Measurements from ENCODE around the gene WNT6. TPM values are rescaled to one million over a fixed set of nuclear protein-coding genes. Genes with fewer than 3 reads are reported as not detected.

The WNT6 gene
- total RNA-seq, 4 donors from 2014 or later = 0.36 to 3.9 (median 2.1) TPM

GRCh38 chr2:218896501-218897393, 37.1 kb downstream of the WNT6 start:
- no peak overlapping the region for H3K4me3 ChIP-seq
- DNase-seq (no peak), ATAC-seq (no peak)
- peaks cover 9 to 11% of the 10 kb centered on the region in 2 donors for H3K4me1 ChIP-seq
- H3K36me3 ChIP-seq = no peaks in the 10 kb centered on the region
- H3K9me3 ChIP-seq = no peaks in the 10 kb centered on the region
- no peak overlapping the region for H3K27ac ChIP-seq
- H3K27me3 ChIP-seq = peaks cover 68 to 72% (median 68%) of the 10 kb centered on the region in 3 donors
- TF ChIP-seq POLR2A (IDR thresholded peaks at IDR 0.05) (no peak), CTCF (IDR thresholded peaks at IDR 0.05 in 4 of 5, conservative IDR thresholded peaks at IDR 0.05 in 1 of 5) (no peak)
- in situ Hi-C loops (cut with MboI; ENCODE audit: low sequenced_read_pairs in 4 of 4) (no loop called here), intact Hi-C loops (cut with DNase I; ENCODE audit: low total_unique reads) (no loop called here)

DNA sequence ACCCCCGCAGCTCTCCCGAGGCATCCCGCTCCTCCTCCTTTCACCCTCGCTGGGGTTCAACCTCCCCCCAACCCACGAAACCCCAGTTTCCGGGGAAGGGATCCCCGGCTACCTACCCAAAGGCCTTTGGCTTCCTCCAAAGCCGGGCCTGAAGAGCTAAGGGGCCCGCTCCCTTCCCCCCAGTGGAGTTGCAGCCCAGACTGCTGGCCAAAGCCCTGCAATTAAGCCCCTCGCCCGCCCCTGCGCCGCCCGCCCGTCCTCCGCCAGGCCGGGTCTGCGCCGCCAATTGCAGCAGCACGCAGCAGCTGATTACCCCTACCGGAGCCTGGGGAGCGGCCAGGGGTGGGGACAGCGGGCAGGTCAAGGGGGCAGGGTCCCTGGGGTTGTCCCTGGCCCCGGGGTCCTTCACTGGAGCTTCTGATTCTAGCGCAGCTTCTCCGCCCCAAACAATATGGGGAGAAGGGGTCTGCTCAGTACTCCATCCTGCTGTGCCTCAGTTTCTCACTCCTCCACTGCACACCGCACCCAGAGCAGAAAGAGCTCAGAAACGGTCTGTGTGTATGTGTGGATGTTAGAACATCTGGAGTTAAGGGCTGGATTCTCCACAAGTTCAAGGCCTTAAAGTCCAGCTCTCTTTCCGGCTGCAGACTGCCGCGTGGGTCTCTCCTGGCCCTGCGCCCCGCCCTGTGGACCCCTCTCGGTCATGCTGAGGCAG, 37.9 kb downstream of the WNT6 start:
- Histone ChIP-seq H3K4me1 (peaks cover 9 to 11% of the 10 kb centered on the region in 2 donors), H3K4me3 (peak overlapping the region in 1 of 4 donors; percentile 34), H3K27me3 (peaks cover 66 to 78% (median 68%) of the 10 kb centered on the region in 3 donors), H3K36me3 (no peaks in the 10 kb centered on the region), H3K9me3 (no peaks in the 10 kb centered on the region), H3K27ac (no peak overlapping the region)
- TF ChIP-seq CTCF (IDR thresholded peaks at IDR 0.05 in 4 of 5, conservative IDR thresholded peaks at IDR 0.05 in 1 of 5) (no peak), POLR2A (IDR thresholded peaks at IDR 0.05) (no peak)
- DNase-seq = no peak
- intact Hi-C loops (cut with DNase I; ENCODE audit: low total_unique reads) = loop anchor here (1.0 to 2.0 kb wide), 2 partner anchors 20 to 45 kb away; no protein-coding TSS in a partner anchor
- in situ Hi-C loops (cut with MboI; ENCODE audit: low sequenced_read_pairs in 4 of 4) = no loop called here
- ATAC-seq = no peak

DNA sequence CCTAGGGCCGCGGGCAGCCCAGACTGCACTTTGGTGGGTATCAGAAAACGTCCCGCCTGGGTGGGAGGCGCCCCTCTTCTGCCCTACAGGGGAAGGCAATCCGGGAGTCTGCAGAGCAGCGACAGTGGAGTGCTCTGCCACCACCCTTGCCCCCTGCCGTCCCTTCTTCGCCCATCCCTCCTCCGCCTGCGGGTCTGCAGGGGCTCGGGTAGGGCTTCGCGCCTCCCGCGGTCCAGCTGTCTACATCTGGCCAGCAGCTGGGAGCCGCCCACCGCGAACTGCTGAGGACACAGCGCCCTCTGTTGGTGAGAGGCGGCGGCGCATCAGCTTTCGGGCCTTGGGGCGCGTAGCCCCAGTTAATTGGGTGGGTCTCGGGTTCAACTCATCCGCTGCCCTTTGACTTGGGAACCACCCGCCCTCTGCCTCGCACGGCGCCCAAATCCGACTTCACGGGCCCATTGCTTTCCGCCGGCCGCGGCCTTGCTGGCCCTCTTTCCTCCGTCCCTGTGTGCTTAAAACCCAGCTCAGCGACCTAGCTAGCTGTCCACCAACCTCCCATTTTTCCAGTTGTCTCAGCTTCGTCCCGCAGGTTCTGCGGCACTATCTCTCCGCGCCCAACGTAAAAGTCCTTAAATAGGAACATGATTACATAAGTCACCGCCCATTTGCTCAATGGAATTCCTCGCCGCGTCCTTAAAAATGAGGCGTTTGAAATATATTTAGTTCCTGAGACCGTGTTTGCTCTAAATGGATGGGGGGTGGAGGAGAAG, 38.7 kb downstream of the WNT6 start:
- H3K4me3 ChIP-seq = peak overlapping the region in 3 of 4 donors; percentile 8 to 34 (median 25)
- H3K36me3 ChIP-seq = no peaks in the 10 kb centered on the region
- TF ChIP-seq POLR2A (IDR thresholded peaks at IDR 0.05) (no peak), CTCF (IDR thresholded peaks at IDR 0.05 in 4 of 5, conservative IDR thresholded peaks at IDR 0.05 in 1 of 5) (peak; percentile 83 to 96 (median 92))
- H3K27me3 ChIP-seq = peaks cover 64 to 78% (median 68%) of the 10 kb centered on the region in 3 donors
- H3K4me1 ChIP-seq = peaks cover 9% of the 10 kb centered on the region in 2 donors
- H3K9me3 ChIP-seq = no peaks in the 10 kb centered on the region
- H3K27ac ChIP-seq = no peak overlapping the region
- in situ Hi-C loops (cut with MboI; ENCODE audit: low sequenced_read_pairs in 4 of 4) (no loop called here), intact Hi-C loops (cut with DNase I; ENCODE audit: low total_unique reads) (loop anchor here (1.0 to 2.0 kb wide), 2 partner anchors 21 to 45 kb away; no protein-coding TSS in a partner anchor)
- DNase-seq (peak in 1 of 2 donors; percentile 40), ATAC-seq (peak; percentile 57 to 71)

GRCh38 chr2:218899147-218899546, 39.5 kb downstream of the WNT6 start:
- intact Hi-C loops (cut with DNase I; ENCODE audit: low total_unique reads) = loop anchor here (2.0 kb wide), 1 partner anchor 46 kb away; no protein-coding TSS in a partner anchor

More at GRCh38 chr2:218899147-218899546, 39.5 kb downstream of the WNT6 start:
- no peaks in the 10 kb centered on the region for H3K9me3 ChIP-seq
- H3K36me3 ChIP-seq = no peaks in the 10 kb centered on the region
- no peak for TF ChIP-seq CTCF (IDR thresholded peaks at IDR 0.05 in 4 of 5, conservative IDR thresholded peaks at IDR 0.05 in 1 of 5)
- no peak for TF ChIP-seq POLR2A (IDR thresholded peaks at IDR 0.05)
- in situ Hi-C loops (cut with MboI; ENCODE audit: low sequenced_read_pairs in 4 of 4) = no loop called here
- H3K4me3 ChIP-seq = no peak overlapping the region
- H3K27ac ChIP-seq = no peak overlapping the region
- ATAC-seq (no peak), DNase-seq (no peak)
- peaks cover 9% of the 10 kb centered on the region in 2 donors for H3K4me1 ChIP-seq
- peaks cover 55 to 70% (median 61%) of the 10 kb centered on the region in 3 donors for H3K27me3 ChIP-seq

Data from gastrocnemius medialis (tissue), 4 donors.